Measurements from ENCODE around the gene RNH1. TPM values are rescaled to one million over a fixed set of nuclear protein-coding genes. Genes with fewer than 3 reads are reported as not detected.

Gene RNH1
- total RNA-seq, 2 donors from 2014 or later: 97.8 to 153 TPM

DNA sequence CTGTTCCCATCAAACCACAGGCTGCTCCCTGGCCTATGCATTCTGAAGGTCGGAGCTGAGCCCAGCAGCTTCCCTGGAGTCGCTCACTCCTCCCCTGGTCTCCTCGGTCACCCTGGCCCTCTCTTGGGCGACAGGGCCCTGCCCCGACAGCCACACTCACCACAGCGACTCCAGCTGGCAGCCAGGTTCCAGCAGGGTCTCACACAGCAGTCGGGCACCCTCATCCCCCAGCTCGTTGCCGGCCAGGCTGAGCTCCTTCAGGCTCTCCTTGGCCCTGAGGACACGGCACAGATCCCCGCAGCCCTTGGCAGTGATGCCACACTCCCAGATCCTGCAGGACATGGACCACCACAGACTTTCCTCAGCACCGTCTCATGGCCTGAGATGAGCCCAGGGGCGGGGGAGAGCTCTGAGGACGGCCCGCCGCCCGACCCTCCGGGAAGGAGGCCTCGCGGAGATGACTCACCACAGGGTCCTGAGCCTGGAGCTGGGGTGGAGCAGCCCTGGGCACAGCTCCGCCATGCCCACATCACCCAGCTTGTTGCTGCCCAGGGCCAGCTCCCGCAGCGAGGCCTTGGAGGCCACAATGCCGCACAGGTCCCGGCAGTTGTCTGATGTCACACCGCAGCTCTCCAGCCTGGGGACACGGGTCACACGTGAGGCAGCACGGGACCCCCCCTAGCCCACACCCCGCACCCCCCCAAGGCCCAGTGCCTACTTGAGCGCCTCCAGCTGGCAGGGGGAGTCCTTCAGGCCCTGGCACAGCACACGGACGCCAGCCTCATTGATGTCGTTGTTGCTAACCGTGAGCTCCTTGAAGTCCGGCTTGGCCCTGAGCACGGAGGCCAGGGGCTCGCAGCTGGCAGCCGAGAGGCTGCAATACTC lies 8.5 kb downstream of the RNH1 start:
- TF ChIP-seq, protein P1, sequence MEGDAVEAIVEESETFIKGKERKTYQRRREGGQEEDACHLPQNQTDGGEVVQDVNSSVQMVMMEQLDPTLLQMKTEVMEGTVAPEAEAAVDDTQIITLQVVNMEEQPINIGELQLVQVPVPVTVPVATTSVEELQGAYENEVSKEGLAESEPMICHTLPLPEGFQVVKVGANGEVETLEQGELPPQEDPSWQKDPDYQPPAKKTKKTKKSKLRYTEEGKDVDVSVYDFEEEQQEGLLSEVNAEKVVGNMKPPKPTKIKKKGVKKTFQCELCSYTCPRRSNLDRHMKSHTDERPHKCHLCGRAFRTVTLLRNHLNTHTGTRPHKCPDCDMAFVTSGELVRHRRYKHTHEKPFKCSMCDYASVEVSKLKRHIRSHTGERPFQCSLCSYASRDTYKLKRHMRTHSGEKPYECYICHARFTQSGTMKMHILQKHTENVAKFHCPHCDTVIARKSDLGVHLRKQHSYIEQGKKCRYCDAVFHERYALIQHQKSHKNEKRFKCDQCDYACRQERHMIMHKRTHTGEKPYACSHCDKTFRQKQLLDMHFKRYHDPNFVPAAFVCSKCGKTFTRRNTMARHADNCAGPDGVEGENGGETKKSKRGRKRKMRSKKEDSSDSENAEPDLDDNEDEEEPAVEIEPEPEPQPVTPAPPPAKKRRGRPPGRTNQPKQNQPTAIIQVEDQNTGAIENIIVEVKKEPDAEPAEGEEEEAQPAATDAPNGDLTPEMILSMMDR (IDR thresholded peaks at IDR 0.05): no peak
- TF ChIP-seq POLR2A (IDR thresholded peaks at IDR 0.05): no peak
- H3K27me3 ChIP-seq: no peaks in the 10 kb centered on the region
- 90 to 100% methylated on average over 1 to 28 of the region's 39 CpGs for WGBS, 2 donors
- H3K4me1 ChIP-seq: peaks cover under 1% of the 10 kb centered on the region
- no peak overlapping the region for H3K27ac ChIP-seq
- H3K4me3 ChIP-seq: no peak overlapping the region
- peaks cover 0 to 42% of the 10 kb centered on the region in 2 donors for H3K36me3 ChIP-seq (replicated peaks in 1 of 2; ENCODE audit: insufficient read depth in 1 of 2, low read depth in 2 of 2)
- DNase-seq (no peak), ATAC-seq (no peak)
- H3K9me3 ChIP-seq: no peaks in the 10 kb centered on the region
- intact Hi-C loops (cut with DNase I): no loop called here

DNA sequence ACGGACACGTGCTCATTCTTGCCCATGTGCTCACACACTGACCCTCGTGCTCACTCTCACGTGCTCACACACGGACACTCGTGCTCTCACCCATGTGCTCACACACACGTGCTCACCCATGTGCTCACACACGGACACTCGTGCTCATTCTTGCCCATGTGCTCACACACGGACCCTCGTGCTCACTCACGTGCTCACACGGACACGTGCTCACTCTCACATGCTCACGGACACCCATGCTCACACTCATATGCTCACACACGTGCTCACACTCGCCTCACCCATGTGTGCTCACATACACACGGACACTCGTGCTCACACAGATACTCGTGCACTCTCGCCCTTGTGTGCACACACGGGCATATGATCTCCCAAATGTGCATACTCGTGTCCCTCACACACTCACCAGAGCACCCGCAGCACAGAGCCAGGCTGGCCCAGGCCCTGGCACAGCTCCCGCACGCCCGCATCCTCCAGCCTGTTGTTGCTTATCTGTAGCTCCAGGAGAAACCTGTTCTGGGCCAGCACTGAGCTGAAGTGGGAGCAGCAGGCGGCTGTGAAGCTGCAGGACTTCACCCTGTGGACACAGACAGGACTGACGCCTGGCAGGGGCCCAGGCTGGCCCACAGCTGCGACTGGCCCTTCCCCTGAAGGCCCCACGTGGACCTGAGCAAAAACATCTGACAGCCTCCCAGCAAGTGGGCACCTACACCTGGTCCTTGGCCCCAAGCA lies 9.3 kb downstream of the RNH1 start:
- DNase-seq (no peak), ATAC-seq (no peak)
- H3K27ac ChIP-seq: no peak overlapping the region
- no peaks in the 10 kb centered on the region for H3K27me3 ChIP-seq
- WGBS, 2 donors: 94 to 95% methylated on average over 28 to 31 of the region's 31 CpGs
- no peaks in the 10 kb centered on the region for H3K4me1 ChIP-seq
- intact Hi-C loops (cut with DNase I): no loop called here
- no peak overlapping the region for H3K4me3 ChIP-seq
- peaks cover 0 to 42% of the 10 kb centered on the region in 2 donors for H3K36me3 ChIP-seq (replicated peaks in 1 of 2; ENCODE audit: insufficient read depth in 1 of 2, low read depth in 2 of 2)
- no peaks in the 10 kb centered on the region for H3K9me3 ChIP-seq
- TF ChIP-seq, protein P1 (IDR thresholded peaks at IDR 0.05): no peak
- no peak for TF ChIP-seq POLR2A (IDR thresholded peaks at IDR 0.05)

DNA sequence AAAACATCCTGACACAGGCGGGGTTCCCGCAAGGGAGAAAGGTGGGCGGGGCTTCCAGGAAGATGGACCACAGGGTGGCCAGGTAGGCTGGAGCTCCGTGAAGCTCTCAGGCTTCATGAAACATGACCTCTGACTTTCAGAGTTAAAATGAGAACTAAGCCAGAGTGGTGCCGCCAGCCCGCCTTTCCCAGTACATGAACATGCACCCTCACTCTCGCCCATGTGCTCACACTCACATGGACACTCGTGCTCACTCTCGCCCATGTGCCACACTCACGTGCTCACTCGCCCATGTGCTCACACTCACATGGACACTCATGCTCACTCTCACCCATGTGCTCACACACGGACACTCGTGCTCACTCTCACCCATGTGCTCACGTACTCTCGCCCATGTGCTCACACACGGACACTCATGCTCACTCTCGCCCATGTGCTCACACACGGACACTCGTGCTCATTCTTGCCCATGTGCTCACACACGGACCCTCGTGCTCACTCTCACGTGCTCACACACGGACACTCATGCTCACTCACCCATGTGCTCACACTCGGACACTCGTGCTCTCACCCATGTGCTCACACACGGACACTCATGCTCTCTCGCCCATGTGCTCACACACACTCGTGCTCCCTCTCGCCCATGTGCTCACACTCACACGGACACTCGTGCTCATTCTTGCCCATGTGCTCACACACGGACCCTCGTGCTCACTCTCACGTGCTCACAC lies 10.0 kb downstream of the RNH1 start:
- Histone ChIP-seq H3K27me3 (no peaks in the 10 kb centered on the region), H3K4me1 (no peaks in the 10 kb centered on the region), H3K4me3 (no peak overlapping the region), H3K27ac (no peak overlapping the region), H3K36me3 (replicated peaks in 1 of 2; ENCODE audit: insufficient read depth in 1 of 2, low read depth in 2 of 2) (peaks cover 0 to 42% of the 10 kb centered on the region in 2 donors), H3K9me3 (no peaks in the 10 kb centered on the region)
- no peak for TF ChIP-seq POLR2A (IDR thresholded peaks at IDR 0.05)
- TF ChIP-seq, protein P1 (IDR thresholded peaks at IDR 0.05): no peak
- DNase-seq: no peak
- 92 to 95% methylated on average over 34 of the region's 34 CpGs for WGBS, 2 donors
- no peak for ATAC-seq
- intact Hi-C loops (cut with DNase I): no loop called here

DNA sequence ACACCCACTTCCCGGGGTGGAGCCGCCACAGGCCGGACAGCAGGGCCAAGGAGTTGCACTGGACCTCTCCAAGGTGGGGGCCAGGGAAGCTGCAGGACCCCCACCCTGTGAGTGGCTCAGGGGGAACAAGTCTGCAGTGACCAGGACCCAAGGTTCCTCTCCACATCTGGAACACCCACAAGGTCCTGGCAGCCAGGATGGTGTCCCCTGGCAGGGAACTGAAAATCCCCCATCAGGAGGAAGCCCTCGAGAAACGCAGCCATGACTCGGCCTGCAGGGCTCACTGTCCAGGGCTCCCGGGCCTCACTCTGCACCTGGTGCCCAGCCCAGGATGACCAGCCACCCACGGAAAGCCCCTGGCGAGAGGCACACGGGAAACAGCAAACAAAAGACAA lies 11.5 kb downstream of the RNH1 start:
- H3K36me3 ChIP-seq (replicated peaks in 1 of 2; ENCODE audit: insufficient read depth in 1 of 2, low read depth in 2 of 2): peaks cover 0 to 41% of the 10 kb centered on the region in 2 donors
- H3K27me3 ChIP-seq: no peaks in the 10 kb centered on the region
- WGBS, 2 donors: 77 to 80% methylated on average over 10 of the region's 10 CpGs
- DNase-seq: no peak
- no peaks in the 10 kb centered on the region for H3K9me3 ChIP-seq
- H3K4me1 ChIP-seq: no peaks in the 10 kb centered on the region
- no peak for TF ChIP-seq POLR2A (IDR thresholded peaks at IDR 0.05)
- TF ChIP-seq, protein P1 (IDR thresholded peaks at IDR 0.05): no peak
- ATAC-seq: no peak
- H3K27ac ChIP-seq: no peak overlapping the region
- no peak overlapping the region for H3K4me3 ChIP-seq
- intact Hi-C loops (cut with DNase I): no loop called here

Measured in body of pancreas (tissue), 4 donors.